GM21381 (cell line): ENCODE data around the gene SLAMF7.
A peak's percentile ranks its signal among the peaks of the same experiment; 100 is the strongest.
"Not testable (repeated sequence)": the region's sequence is repeated elsewhere in the genome, so short reads cannot be mapped to it uniquely, and the experiment has no call there.

Source experiments
- ATAC-seq: cut with Tn5 transposase; IDR thresholded peaks from one replicate; pipeline ENCODE4 v1.9.1; 2021; ENCODE audit warnings: mild to moderate bottlenecking, moderate library complexity; ENCODE audit not compliant: unreplicated experiment

The SLAMF7 gene

GRCh38 chr1:160739098-160739511, at the start of gene SLAMF7:
Gene SLAMF7, plus strand, starts transcription at chr1:160739247. Its CDS starts 55 bp downstream, at chr1:160739302.
- peak; percentile 43 for ATAC-seq

GRCh38 chr1:160692390-160692789, 46.7 kb upstream of the SLAMF7 start:
- ATAC-seq, result not testable (repeated sequence)

- ATAC-seq, result no peak
Measured at GRCh38 chr1:160702100-160702499, 36.9 kb upstream of the SLAMF7 start.

GRCh38 chr1:160704250-160704649, 34.8 kb upstream of the SLAMF7 start:
- no peak for ATAC-seq

- not testable (repeated sequence) for ATAC-seq
Measured at GRCh38 chr1:160705212-160705621, 33.8 kb upstream of the SLAMF7 start.

GRCh38 chr1:160705742-160706141, 33.3 kb upstream of the SLAMF7 start:
- no peak for ATAC-seq

GRCh38 chr1:160706526-160707235, 32.4 kb upstream of the SLAMF7 start:
- ATAC-seq, result no peak

- no peak for ATAC-seq
Measured at GRCh38 chr1:160707236-160708064, 31.6 kb upstream of the SLAMF7 start.

- no peak for ATAC-seq
Measured at GRCh38 chr1:160708118-160708517, 30.9 kb upstream of the SLAMF7 start.

- peak; percentile 37 for ATAC-seq
Measured at GRCh38 chr1:160708801-160709200, 30.2 kb upstream of the SLAMF7 start.

GRCh38 chr1:160709715-160710114, 29.3 kb upstream of the SLAMF7 start:
- no peak for ATAC-seq

- ATAC-seq, result no peak
Measured at GRCh38 chr1:160710517-160711252, 28.4 kb upstream of the SLAMF7 start.

GRCh38 chr1:160711276-160711601, 27.8 kb upstream of the SLAMF7 start:
- ATAC-seq, result no peak

- no peak for ATAC-seq
Measured at GRCh38 chr1:160711602-160712311, 27.3 kb upstream of the SLAMF7 start, which contains the start of gene CD48. Gene CD48, minus strand, starts transcription at chr1:160711822. Its CDS starts 59 bp downstream, at chr1:160711763.

GRCh38 chr1:160712525-160713080, 26.4 kb upstream of the SLAMF7 start:
- peak; percentile 37 for ATAC-seq

GRCh38 chr1:160713161-160713560, 25.9 kb upstream of the SLAMF7 start:
- no peak for ATAC-seq

- ATAC-seq, result not testable (repeated sequence)
Measured at GRCh38 chr1:160714034-160714648, 24.9 kb upstream of the SLAMF7 start.

GRCh38 chr1:160716013-160716412, 23.0 kb upstream of the SLAMF7 start:
- ATAC-seq, result no peak

- no peak for ATAC-seq
Measured at GRCh38 chr1:160717306-160717705, 21.7 kb upstream of the SLAMF7 start.

- ATAC-seq, result no peak
Measured at GRCh38 chr1:160718210-160718609, 20.8 kb upstream of the SLAMF7 start.
